ENCODE data around the gene SLAMF8. TPM values are rescaled to one million over a fixed set of nuclear protein-coding genes. Genes with fewer than 3 reads are reported as not detected.
A peak's percentile ranks its signal among the peaks of the same experiment; 100 is the strongest.

The SLAMF8 gene
- total RNA-seq, result 1 to 10 TPM; 1.1 to 1.8 TPM

DNA sequence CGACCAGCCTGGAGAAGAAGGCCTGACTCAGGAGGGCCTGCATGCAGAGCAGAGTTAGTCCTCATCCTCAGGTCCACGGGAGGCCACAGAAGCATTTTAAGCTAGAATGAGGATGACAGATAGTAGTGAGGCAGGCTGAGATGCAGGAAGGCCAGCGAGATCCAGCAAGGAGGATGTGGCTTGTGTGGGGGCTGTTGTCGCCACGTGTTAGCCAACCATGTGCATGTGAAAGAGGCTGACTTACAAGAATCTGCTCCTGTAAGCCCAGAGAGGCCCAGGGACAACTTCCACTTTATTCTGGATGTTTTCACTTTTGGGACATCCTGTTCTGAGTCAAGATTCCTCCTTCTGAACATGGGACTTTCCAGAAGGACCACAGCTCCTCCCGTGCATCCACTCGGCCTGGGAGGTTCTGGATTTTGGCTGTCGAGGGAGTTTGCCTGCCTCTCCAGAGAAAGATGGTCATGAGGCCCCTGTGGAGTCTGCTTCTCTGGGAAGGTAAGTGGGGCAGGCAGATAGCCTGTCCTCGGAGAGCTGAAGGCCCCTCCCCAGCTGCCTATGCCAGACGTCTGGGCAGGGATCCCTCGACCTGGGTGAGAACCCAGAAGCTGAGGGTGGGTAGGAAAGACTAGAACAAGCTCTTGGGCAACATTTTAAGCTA, at the start of gene SLAMF8:
Gene SLAMF8, plus strand, starts transcription at position 433 of the 661 bp plus-strand sequence. Its CDS starts 26 bp downstream, at position 459.
- POLR2A ChIA-PET, result interaction anchor here (1.7 to 3.6 kb wide), 2 partner anchors 28 to 97 kb away, joined by 5 to 24 read pairs; partner anchors contain the start of gene TAGLN2

DNA sequence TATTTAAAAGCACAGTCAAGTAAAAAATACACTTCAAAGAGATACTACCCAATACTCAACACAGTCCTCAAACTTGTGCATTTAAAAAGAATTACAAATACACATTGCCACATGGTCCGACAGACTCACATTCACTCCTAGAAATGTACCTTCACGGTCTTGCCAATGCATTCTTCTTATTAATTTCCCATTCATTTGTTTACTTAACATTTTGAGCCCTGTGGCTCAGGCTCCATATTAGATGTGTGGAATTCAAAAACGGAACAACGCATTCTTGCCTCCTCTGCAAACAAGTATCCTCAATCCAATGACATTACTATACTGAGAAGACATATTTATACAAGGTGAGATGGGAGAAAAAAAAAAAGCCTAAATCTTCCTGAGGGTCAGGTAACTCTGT, 48.4 kb upstream of the SLAMF8 start:
- Mint-ChIP-seq H3K36me3 (no peaks in the 10 kb centered on the region), H3K4me3 (no peak overlapping the region), H3K27ac (no peak overlapping the region), H3K27me3 (peaks cover 10% of the 10 kb centered on the region), H3K4me1 (peaks cover 5% of the 10 kb centered on the region), H3K9me3 (no peaks in the 10 kb centered on the region)
- no peak for ATAC-seq (ENCODE audit: low read depth)
- POLR2A ChIA-PET, result no interaction called here
- no peak for DNase-seq

More for the DNA sequence above, at the start of gene SLAMF8:
- Mint-ChIP-seq H3K9me3 (peaks cover 6% of the 10 kb centered on the region), H3K4me3 (peak within 1 kb of the TSS; percentile 36), H3K27ac (peak within 1 kb of the TSS; percentile 53), H3K4me1 (peaks cover 52% of the 10 kb centered on the region), H3K27me3 (peaks cover 55% of the 10 kb centered on the region), H3K36me3 (peaks cover 12% of the 10 kb centered on the region)
- DNase-seq (peak; percentile 72), ATAC-seq (ENCODE audit: low read depth) (peak; percentile 85)

DNA sequence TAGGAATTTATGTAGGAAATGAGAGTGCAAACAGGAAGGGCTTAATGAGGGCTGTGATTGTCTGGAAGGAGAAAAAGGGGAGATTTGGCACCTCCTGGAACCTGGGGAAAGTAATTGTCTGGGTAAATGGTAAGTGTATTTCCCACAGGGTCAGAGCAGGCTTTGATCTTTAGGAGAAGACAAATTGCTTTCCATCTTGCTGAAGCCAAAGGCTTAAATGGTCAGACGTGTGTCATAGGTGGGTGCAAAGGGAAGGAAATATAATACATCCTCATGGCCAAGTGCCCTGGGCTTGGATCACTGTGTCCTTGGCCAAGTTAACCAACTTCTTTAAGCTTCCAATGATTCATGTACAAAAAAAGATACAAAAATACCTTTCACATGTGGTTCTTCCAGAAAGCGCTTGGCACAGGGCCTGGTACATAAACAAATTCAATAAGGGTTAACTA, 47.2 kb upstream of the SLAMF8 start:
- no peak overlapping the region for H3K27ac Mint-ChIP-seq
- no peaks in the 10 kb centered on the region for H3K36me3 Mint-ChIP-seq
- POLR2A ChIA-PET, result no interaction called here
- H3K9me3 Mint-ChIP-seq, result no peaks in the 10 kb centered on the region
- peaks cover 10% of the 10 kb centered on the region for H3K27me3 Mint-ChIP-seq
- H3K4me1 Mint-ChIP-seq, result peaks cover 14% of the 10 kb centered on the region
- DNase-seq (no peak), ATAC-seq (ENCODE audit: low read depth) (no peak)
- H3K4me3 Mint-ChIP-seq, result no peak overlapping the region

DNA sequence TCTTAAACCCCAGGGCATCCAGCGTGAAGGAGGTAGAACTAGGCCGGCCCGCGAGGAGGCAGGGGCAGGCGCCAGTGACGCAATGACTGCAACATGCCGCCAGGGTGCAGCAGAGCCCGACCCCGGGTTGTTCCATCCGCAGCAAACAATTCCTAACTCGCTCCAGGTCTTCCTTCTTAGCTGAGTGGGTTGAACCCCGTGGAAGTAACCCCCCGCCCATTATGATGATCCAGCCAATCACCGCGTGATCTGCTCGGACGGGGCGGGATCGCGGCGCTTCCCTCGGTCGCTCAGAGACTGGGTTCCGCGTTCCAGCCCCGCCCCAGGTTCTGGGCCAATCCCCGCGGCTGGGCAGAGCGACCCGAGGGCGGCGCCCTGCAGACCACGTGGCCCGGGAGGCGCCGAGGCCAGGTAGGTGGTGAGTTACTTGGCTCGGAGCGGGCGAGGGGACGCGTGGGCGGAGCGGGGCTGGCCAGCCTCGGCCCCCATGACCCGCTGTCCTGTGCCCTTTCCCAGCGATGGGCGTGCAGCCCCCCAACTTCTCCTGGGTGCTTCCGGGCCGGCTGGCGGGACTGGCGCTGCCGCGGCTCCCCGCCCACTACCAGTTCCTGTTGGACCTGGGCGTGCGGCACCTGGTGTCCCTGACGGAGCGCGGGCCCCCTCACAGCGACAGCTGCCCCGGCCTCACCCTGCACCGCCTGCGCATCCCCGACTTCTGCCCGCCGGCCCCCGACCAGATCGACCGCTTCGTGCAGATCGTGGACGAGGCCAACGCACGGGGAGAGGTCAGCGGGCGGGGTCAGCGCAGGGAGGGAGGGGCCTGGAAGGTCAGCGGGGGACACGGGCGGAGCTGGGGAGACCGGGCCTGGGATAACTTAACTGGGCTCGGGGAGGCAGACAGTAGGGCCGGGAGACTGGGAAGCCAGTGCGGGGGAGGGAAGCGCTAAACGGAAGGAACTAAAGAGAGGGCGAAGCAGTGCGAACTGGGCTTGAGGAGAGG, 45.8 kb upstream of the SLAMF8 start, which contains the start of gene DUSP23:
Gene DUSP23, plus strand, starts transcription at position 380 of the 1,000 bp plus-strand sequence. Its CDS starts 139 bp downstream, at position 519.
- ATAC-seq (ENCODE audit: low read depth) (peak; percentile 98), DNase-seq (peak; percentile 96)
- Mint-ChIP-seq H3K27me3 (peaks cover 7% of the 10 kb centered on the region), H3K27ac (peak within 1 kb of the TSS; percentile 58), H3K4me3 (peak within 1 kb of the TSS; percentile 84), H3K9me3 (no peaks in the 10 kb centered on the region), H3K36me3 (no peaks in the 10 kb centered on the region), H3K4me1 (peaks cover 18% of the 10 kb centered on the region)
- POLR2A ChIA-PET, result interaction anchor here (0.7 to 1.5 kb wide), 4 partner anchors 60 to 131 kb away, joined by 3 to 4 read pairs (median 3); no protein-coding TSS in a partner anchor

DNA sequence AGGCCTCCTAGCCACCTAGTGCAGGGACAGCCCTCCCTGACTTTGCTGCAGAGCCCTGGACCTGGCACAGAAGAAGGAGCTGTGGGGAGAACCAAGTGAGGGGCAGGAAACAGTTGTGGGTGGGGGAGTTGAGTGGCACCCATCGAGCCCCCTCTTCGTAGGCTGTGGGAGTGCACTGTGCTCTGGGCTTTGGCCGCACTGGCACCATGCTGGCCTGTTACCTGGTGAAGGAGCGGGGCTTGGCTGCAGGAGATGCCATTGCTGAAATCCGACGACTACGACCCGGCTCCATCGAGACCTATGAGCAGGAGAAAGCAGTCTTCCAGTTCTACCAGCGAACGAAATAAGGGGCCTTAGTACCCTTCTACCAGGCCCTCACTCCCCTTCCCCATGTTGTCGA, 44.7 kb upstream of the SLAMF8 start:
- Mint-ChIP-seq H3K9me3 (no peaks in the 10 kb centered on the region), H3K27ac (no peak overlapping the region), H3K27me3 (peaks cover 7% of the 10 kb centered on the region), H3K4me1 (peaks cover 18% of the 10 kb centered on the region), H3K36me3 (no peaks in the 10 kb centered on the region), H3K4me3 (peak overlapping the region; percentile 84)
- ATAC-seq (ENCODE audit: low read depth) (no peak), DNase-seq (no peak)
- POLR2A ChIA-PET, result interaction anchor here (1.2 kb wide), 1 partner anchor 75 kb away, joined by 4 read pairs; no protein-coding TSS in a partner anchor

DNA sequence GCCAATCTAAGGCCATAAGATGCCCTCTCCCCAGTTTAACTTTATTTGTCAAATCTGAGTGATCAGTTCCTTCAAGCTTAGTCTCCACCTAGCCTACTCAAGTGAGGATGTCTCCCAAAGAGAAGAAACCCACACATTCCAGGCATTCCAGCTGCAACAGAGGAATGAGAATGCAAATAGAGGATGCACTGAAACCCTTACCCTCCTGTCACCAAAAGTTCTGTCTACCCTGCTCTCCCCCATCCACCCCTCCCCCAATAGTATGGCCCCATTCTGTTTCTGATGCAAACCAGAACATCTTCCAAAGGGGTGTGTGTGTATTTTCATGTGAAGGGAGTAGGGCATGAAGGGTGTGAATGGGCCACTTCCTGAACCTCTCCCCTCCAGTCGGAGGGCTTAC, 42.9 kb upstream of the SLAMF8 start:
- ATAC-seq (ENCODE audit: low read depth) (no peak), DNase-seq (no peak)
- no peaks in the 10 kb centered on the region for H3K27me3 Mint-ChIP-seq
- H3K9me3 Mint-ChIP-seq, result no peaks in the 10 kb centered on the region
- no peak overlapping the region for H3K27ac Mint-ChIP-seq
- peaks cover 18% of the 10 kb centered on the region for H3K4me1 Mint-ChIP-seq
- POLR2A ChIA-PET, result no interaction called here
- H3K36me3 Mint-ChIP-seq, result no peaks in the 10 kb centered on the region
- H3K4me3 Mint-ChIP-seq, result no peak overlapping the region

GRCh38 chr1:159786465-159786864, 40.2 kb upstream of the SLAMF8 start:
- no peak for ATAC-seq (ENCODE audit: low read depth)

GRCh38 chr1:159786966-159787365, 39.7 kb upstream of the SLAMF8 start:
- DNase-seq (no peak), ATAC-seq (ENCODE audit: low read depth) (no peak)
- Mint-ChIP-seq H3K9me3 (no peaks in the 10 kb centered on the region), H3K27ac (no peak overlapping the region), H3K36me3 (no peaks in the 10 kb centered on the region), H3K27me3 (peaks cover 10% of the 10 kb centered on the region), H3K4me1 (peaks cover 13% of the 10 kb centered on the region), H3K4me3 (no peak overlapping the region)
- POLR2A ChIA-PET, result no interaction called here

More at GRCh38 chr1:159786465-159786864, 40.2 kb upstream of the SLAMF8 start:
- H3K27me3 Mint-ChIP-seq, result peaks cover 7% of the 10 kb centered on the region
- no peak overlapping the region for H3K27ac Mint-ChIP-seq
- no peaks in the 10 kb centered on the region for H3K9me3 Mint-ChIP-seq
- DNase-seq, result no peak
- H3K4me1 Mint-ChIP-seq, result peaks cover 17% of the 10 kb centered on the region
- no peak overlapping the region for H3K4me3 Mint-ChIP-seq
- POLR2A ChIA-PET, result no interaction called here
- H3K36me3 Mint-ChIP-seq, result no peaks in the 10 kb centered on the region

DNA sequence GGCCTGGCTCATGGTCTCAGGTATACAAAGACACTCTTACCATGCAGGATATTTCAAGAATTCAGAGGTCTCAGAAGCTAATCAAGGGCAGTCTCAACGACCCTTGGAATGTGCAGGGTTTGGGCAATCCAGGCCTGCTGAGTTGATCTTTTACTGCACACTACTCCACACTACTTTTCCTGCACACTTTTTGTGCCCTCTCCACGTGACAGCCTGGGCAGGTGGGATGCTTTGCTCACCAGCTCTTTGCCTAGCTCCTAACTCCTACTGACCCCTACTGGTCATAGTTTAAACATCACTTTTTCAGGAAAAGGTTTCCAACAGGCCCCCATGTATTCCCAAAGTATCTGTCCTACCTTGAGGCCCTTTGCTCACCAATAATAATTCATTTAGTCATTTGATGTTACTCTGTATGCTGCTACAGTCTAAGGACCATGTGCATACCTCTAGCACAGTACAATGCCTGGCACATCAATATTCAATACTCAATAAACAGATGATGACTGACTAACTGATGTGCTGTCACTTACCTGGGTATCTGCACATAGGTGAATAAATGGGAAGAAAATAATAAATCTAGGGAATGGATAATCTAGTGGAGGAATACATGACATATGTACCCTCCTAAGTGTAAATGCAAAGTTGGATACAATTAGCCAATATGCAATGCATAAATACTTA, 36.3 kb upstream of the SLAMF8 start:
- Mint-ChIP-seq H3K4me1 (peaks cover 2% of the 10 kb centered on the region), H3K4me3 (no peak overlapping the region), H3K9me3 (no peaks in the 10 kb centered on the region), H3K27me3 (peaks cover 18% of the 10 kb centered on the region), H3K36me3 (no peaks in the 10 kb centered on the region), H3K27ac (no peak overlapping the region)
- POLR2A ChIA-PET, result no interaction called here
- DNase-seq, result no peak
- ATAC-seq (ENCODE audit: low read depth), result no peak

DNA sequence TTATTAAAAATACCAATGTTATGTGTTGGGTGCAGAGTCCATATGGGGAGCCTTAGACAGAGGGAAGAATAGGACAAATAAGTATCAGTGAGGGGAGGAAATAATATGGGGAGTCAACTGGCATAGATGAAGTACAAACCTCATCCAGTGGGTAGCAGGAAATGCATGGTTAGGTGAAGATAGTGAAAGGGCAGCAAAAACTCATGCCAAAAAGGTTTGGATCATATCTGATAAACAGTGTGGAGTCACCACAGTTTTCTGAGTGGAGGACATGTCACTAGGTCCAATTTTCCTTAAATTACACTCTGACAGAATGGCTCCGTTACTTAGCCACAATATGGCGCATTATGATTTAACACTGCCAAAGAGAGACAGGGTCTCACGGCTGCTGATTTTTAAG, 35.6 kb upstream of the SLAMF8 start:
- no peak overlapping the region for H3K27ac Mint-ChIP-seq
- POLR2A ChIA-PET, result no interaction called here

DNA sequence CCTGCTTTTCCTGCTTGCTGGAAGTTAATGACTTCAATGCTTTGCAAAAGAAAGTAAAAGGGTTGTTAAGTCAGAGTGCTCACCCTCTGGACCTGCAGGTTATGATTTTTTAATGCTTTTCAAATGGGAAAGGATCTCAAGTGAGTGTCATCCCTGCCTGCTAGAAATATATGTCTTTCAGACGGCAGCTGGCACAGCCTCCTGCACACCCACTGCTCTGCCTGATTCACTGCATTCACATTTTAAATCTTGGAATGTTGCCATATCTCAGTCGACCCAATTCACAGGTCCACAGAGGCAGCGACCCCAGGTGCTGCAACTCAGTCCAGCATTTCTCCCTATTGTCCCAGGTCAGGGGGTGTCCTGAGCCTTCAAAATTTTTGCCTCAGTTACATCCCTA, 35.2 kb upstream of the SLAMF8 start:
- Mint-ChIP-seq H3K27ac (no peak overlapping the region), H3K4me3 (no peak overlapping the region), H3K36me3 (no peaks in the 10 kb centered on the region), H3K4me1 (no peaks in the 10 kb centered on the region), H3K27me3 (peaks cover 22% of the 10 kb centered on the region), H3K9me3 (no peaks in the 10 kb centered on the region)
- POLR2A ChIA-PET, result no interaction called here
- DNase-seq (no peak), ATAC-seq (ENCODE audit: low read depth) (no peak)

More for the DNA sequence above, 35.6 kb upstream of the SLAMF8 start:
- ATAC-seq (ENCODE audit: low read depth) (no peak), DNase-seq (no peak)
- H3K9me3 Mint-ChIP-seq, result no peaks in the 10 kb centered on the region
- no peak overlapping the region for H3K4me3 Mint-ChIP-seq
- H3K27me3 Mint-ChIP-seq, result peaks cover 18% of the 10 kb centered on the region
- H3K4me1 Mint-ChIP-seq, result no peaks in the 10 kb centered on the region
- H3K36me3 Mint-ChIP-seq, result no peaks in the 10 kb centered on the region

DNA sequence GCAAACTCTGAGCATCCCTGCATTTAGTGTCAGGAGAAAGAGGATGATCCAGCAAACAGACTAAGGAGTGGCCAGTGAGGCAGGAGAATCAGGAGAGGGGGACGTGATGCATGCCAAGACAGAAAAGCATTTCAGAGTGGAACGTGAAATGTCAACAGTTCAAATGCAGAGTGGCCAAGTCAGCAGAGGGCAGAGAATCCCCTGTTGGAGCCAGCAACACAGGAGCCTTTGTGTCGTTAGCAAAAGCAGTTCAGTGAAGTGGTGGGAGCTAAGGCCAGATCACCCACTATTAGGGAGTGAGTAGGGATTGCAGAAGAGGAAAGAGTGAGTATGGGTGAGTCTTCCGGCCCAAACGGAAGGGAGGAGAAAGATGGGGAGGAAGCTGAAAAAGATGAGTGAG, 31.1 kb upstream of the SLAMF8 start:
- ATAC-seq (ENCODE audit: low read depth), result no peak
- Mint-ChIP-seq H3K4me3 (no peak overlapping the region), H3K27ac (no peak overlapping the region), H3K27me3 (peaks cover 37% of the 10 kb centered on the region), H3K36me3 (no peaks in the 10 kb centered on the region), H3K9me3 (no peaks in the 10 kb centered on the region), H3K4me1 (peaks cover 13% of the 10 kb centered on the region)
- DNase-seq, result no peak
- POLR2A ChIA-PET, result no interaction called here

DNA sequence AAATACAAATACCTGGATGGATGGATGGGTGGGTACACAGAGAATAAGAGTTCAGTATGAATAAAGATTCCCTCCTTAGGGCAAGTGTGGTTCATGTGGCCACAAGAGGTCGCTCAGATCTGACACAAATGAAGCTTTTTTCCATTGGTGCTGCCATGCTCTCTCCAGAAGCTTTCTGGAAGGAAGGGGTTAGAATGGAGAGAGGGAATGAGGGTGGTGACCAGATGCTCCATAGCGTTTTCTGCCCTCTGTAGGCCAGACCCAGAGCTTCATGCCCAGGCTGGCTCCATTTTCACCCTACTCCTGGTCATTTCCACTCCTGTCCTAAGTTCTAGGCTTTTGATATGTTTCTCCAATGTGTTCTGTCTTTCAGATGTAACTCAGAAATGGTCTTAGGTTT, 27.8 kb upstream of the SLAMF8 start:
- H3K4me3 Mint-ChIP-seq, result no peak overlapping the region
- POLR2A ChIA-PET, result interaction anchor here (1.1 to 1.8 kb wide), 3 partner anchors 90 to 125 kb away, joined by 3 to 7 read pairs (median 3); no protein-coding TSS in a partner anchor
- no peak overlapping the region for H3K27ac Mint-ChIP-seq
- no peaks in the 10 kb centered on the region for H3K36me3 Mint-ChIP-seq
- H3K4me1 Mint-ChIP-seq, result peaks cover 20% of the 10 kb centered on the region
- peaks cover 40% of the 10 kb centered on the region for H3K27me3 Mint-ChIP-seq
- no peaks in the 10 kb centered on the region for H3K9me3 Mint-ChIP-seq
- ATAC-seq (ENCODE audit: low read depth) (peak; percentile 46), DNase-seq (no peak)
